Uterus (tissue), 4 donors: ENCODE results near the gene NDUFA12. TPM values are rescaled to one million over a fixed set of nuclear protein-coding genes. Genes with fewer than 3 reads are reported as not detected.
"Not testable (repeated sequence)": the region's sequence is repeated elsewhere in the genome, so short reads cannot be mapped to it uniquely, and the experiment has no call there.

Source experiments
- DNase-seq, 2 donors: peaks; one replicate each; pipeline ENCODE4 v3.0.0-alpha.2; 2019 to 2020
- H3K27ac ChIP-seq, 2 donors: fragments of 200-600 bp; sonication (generic); 1 replicate in 1 of 2; 2 replicates in 1 of 2; pipeline ENCODE4 v1.5.1; 2016 to 2018
- H3K27me3 ChIP-seq, 2 donors: fragments of 200-600 bp; sonication (generic); one replicate each; pipeline ENCODE4 v1.5.1; 2018 to 2019; ENCODE audit warnings: control low read depth in 1 of 2
- H3K36me3 ChIP-seq, 2 donors: fragments of 200-600 bp; sonication (generic); one replicate each; pipeline ENCODE4 v1.5.1; 2019; ENCODE audit warnings: control low read depth in 1 of 2
- H3K4me1 ChIP-seq, 2 donors: fragments of 200-600 bp; sonication (generic); one replicate each; pipeline ENCODE4 v1.5.1; 2018 to 2019; ENCODE audit warnings: control low read depth in 1 of 2
- H3K4me3 ChIP-seq, 2 donors: fragments of 200-600 bp; sonication (generic); 1 replicate in 1 of 2; 2 replicates in 1 of 2; pipeline ENCODE4 v1.5.1; 2018 to 2019; ENCODE audit warnings: mild to moderate bottlenecking in 1 of 2
- H3K9me3 ChIP-seq, 2 donors: fragments of 200-600 bp; sonication (generic); one replicate each; pipeline ENCODE4 v1.5.1; 2019; ENCODE audit warnings: control low read depth in 1 of 2
- POLR2A ChIP-seq, 2 donors: fragments of 450-650 bp; IDR thresholded peaks; one replicate each; pipeline ENCODE4 v1.6.1; 2016; ENCODE audit warnings: antibody characterized with exemption in 2 of 2, mild to moderate bottlenecking in 1 of 2, moderate library complexity in 1 of 2
- intact Hi-C: fragments of 100-400 bp; cut with DNase I; formaldehyde crosslinking; loops from one replicate; pipeline ENCODE4 v1.15.1; 2023; ENCODE audit warnings: low total_unique reads
- total RNA-seq, 4 donors: library from RNA; depleted of rRNA in 3 of 4; stranded (reverse); fragments of >200 nt in 3 of 4; gene quantifications; one replicate each; pipeline versions ENCODE4 v1.1.0 to v1.2.4, GENCODE V29; 2014 to 2023
- TF ChIP-seq, protein P1 (sequence below), 4 experiments: fragments of 200-600 bp in 2 of 4; fragments of 450-650 bp in 2 of 4; sonication (generic) in 2 of 4; IDR thresholded peaks; one replicate each; pipeline ENCODE4 v1.5.1; 2016 to 2019; ENCODE audit warnings: antibody characterized with exemption in 4 of 4, mild to moderate bottlenecking in 2 of 4, moderate library complexity in 1 of 4
- donor health status: DM: yes; HTN: yes; CAD: no.

Gene NDUFA12
- total RNA-seq, 4 donors from 2014 or later: 21.5 to 133 (median 66.0) TPM

GRCh38 chr12:94990222-94990621, 13.3 kb downstream of the NDUFA12 start:
- TF ChIP-seq POLR2A (IDR thresholded peaks at IDR 0.05): no peak
- TF ChIP-seq, protein P1, sequence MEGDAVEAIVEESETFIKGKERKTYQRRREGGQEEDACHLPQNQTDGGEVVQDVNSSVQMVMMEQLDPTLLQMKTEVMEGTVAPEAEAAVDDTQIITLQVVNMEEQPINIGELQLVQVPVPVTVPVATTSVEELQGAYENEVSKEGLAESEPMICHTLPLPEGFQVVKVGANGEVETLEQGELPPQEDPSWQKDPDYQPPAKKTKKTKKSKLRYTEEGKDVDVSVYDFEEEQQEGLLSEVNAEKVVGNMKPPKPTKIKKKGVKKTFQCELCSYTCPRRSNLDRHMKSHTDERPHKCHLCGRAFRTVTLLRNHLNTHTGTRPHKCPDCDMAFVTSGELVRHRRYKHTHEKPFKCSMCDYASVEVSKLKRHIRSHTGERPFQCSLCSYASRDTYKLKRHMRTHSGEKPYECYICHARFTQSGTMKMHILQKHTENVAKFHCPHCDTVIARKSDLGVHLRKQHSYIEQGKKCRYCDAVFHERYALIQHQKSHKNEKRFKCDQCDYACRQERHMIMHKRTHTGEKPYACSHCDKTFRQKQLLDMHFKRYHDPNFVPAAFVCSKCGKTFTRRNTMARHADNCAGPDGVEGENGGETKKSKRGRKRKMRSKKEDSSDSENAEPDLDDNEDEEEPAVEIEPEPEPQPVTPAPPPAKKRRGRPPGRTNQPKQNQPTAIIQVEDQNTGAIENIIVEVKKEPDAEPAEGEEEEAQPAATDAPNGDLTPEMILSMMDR (IDR thresholded peaks at IDR 0.05): no peak
- H3K27ac ChIP-seq: no peak overlapping the region
- H3K27me3 ChIP-seq: no peaks in the 10 kb centered on the region
- no peak for DNase-seq
- no peak overlapping the region for H3K4me3 ChIP-seq
- H3K4me1 ChIP-seq: no peaks in the 10 kb centered on the region
- intact Hi-C loops: no loop called here
- H3K9me3 ChIP-seq: no peaks in the 10 kb centered on the region
- H3K36me3 ChIP-seq: no peaks in the 10 kb centered on the region

- H3K9me3 ChIP-seq: no peaks in the 10 kb centered on the region
- no peaks in the 10 kb centered on the region for H3K36me3 ChIP-seq
- no peak for DNase-seq
- H3K4me1 ChIP-seq: no peaks in the 10 kb centered on the region
- TF ChIP-seq, protein P1 (IDR thresholded peaks at IDR 0.05): no peak
- TF ChIP-seq POLR2A (IDR thresholded peaks at IDR 0.05): no peak
- H3K27me3 ChIP-seq: no peaks in the 10 kb centered on the region
- intact Hi-C loops: no loop called here
- no peak overlapping the region for H3K27ac ChIP-seq
- H3K4me3 ChIP-seq: no peak overlapping the region
These were observed 15.0 kb downstream of the NDUFA12 start for GRCh38 chr12:94988471-94988870.

- TF ChIP-seq, protein P1 (IDR thresholded peaks at IDR 0.05): no peak
- TF ChIP-seq POLR2A (IDR thresholded peaks at IDR 0.05): no peak
- H3K27ac ChIP-seq: no peak overlapping the region
- no peak for DNase-seq
- intact Hi-C loops: no loop called here
- no peaks in the 10 kb centered on the region for H3K9me3 ChIP-seq
- no peaks in the 10 kb centered on the region for H3K4me1 ChIP-seq
- no peaks in the 10 kb centered on the region for H3K27me3 ChIP-seq
- no peak overlapping the region for H3K4me3 ChIP-seq
- no peaks in the 10 kb centered on the region for H3K36me3 ChIP-seq
These were observed 15.7 kb downstream of the NDUFA12 start for GRCh38 chr12:94987801-94988200.

DNA sequence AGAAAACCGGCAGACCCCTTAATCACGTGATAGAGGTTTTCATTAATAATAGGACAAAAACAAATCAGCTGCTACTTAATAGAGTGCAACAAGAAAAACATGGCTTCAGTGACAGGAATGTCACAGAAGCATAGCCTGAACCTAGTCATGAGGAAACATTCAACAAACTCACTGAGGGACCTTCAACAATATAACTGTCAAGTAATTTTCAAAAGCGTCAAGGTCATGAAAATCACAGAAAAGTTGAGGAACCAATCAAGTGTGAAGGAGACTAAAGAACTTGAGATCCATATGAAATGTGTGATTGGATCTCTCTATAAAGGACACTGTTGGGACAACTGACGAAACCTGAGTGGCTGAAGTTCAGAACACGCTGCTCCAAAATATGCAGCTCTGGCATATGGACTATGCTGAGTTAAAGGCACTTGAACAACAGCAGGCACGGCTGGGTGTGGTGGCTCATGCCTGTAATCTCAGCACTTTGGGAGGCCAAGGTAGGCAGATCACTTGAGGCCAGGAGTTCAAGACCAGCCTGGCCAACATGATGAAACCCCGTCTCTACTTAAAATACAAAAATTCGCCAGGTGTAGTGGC, 16.3 kb downstream of the NDUFA12 start:
- no peaks in the 10 kb centered on the region for H3K36me3 ChIP-seq
- no peak for DNase-seq
- H3K27ac ChIP-seq: no peak overlapping the region
- no peak overlapping the region for H3K4me3 ChIP-seq
- no peak for TF ChIP-seq POLR2A (IDR thresholded peaks at IDR 0.05)
- TF ChIP-seq, protein P1 (IDR thresholded peaks at IDR 0.05): no peak
- intact Hi-C loops: no loop called here
- H3K27me3 ChIP-seq: no peaks in the 10 kb centered on the region
- H3K9me3 ChIP-seq: no peaks in the 10 kb centered on the region
- H3K4me1 ChIP-seq: no peaks in the 10 kb centered on the region

DNA sequence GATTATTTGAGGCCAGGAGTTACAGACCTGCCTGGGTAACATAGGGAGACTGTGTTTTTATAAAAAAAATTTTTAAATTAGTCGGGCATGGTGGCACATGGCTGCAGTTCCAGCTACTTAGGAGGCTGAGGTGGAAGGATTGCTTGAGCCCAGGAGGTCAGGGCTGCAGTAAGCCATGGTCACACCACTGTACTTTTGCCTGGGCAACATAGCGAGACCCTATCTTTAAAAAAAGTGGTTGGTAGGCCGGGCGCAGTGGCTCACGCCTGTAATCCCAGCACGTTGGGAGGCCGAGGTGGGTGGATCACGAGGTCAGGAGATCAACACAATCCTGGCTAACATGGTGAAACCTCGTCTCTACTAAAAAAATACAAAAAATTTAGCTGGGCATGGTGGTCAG, 18.4 kb downstream of the NDUFA12 start:
- DNase-seq, H3K27ac ChIP-seq, H3K4me1 ChIP-seq, H3K9me3 ChIP-seq, H3K36me3 ChIP-seq, H3K27me3 ChIP-seq, intact Hi-C loops, H3K4me3 ChIP-seq: not testable (repeated sequence)

DNA sequence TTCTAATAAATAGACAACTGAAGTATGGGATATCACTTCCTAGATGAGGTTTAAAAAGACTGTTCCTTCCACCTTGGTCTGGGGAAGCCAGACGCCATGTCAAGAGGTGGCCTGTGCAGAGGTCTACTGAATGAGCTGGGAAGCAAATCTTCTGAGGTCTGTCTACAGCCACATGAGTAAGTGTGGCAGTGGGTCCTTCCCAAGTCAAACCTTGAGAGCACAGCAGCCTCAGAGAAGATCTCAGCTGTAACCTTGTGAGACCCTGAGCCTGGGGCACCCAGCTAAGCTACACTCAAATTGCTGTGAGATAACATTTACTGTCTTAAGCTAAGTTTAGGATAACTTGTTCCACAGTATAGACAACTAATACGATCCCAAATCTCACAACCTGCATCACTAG, 20.2 kb downstream of the NDUFA12 start:
- no peaks in the 10 kb centered on the region for H3K9me3 ChIP-seq
- no peak for DNase-seq
- H3K4me1 ChIP-seq: no peaks in the 10 kb centered on the region
- H3K4me3 ChIP-seq: no peak overlapping the region
- intact Hi-C loops: no loop called here
- no peak overlapping the region for H3K27ac ChIP-seq
- TF ChIP-seq, protein P1 (IDR thresholded peaks at IDR 0.05): no peak
- TF ChIP-seq POLR2A (IDR thresholded peaks at IDR 0.05): no peak
- no peaks in the 10 kb centered on the region for H3K36me3 ChIP-seq
- no peaks in the 10 kb centered on the region for H3K27me3 ChIP-seq
